Caco-2 (cell line): ENCODE results near the gene ITGB1BP2. TPM values are rescaled to one million over a fixed set of nuclear protein-coding genes. Genes with fewer than 3 reads are reported as not detected.
"Not testable (repeated sequence)": the region's sequence is repeated elsewhere in the genome, so short reads cannot be mapped to it uniquely, and the experiment has no call there.

Source experiments
- BruUV-seq: library from RNA; stranded (reverse); fragments of 400-500 nt; replicated peaks from 2 replicates; lab custom pipeline; 2021; lab: Mats Ljungman, UMichigan
- CTCF ChIA-PET: fragments of 300-600 bp; sonication (Branson Sonifier 250); formaldehyde crosslinking; loops from one replicate; lab custom pipeline; 2022; ENCODE audit warnings: antibody characterized with exemption; lab: Charles Lee
- POLR2A ChIA-PET: fragments of 300-600 bp; sonication (Branson Sonifier 250); formaldehyde crosslinking; loops from one replicate; lab custom pipeline; 2022; ENCODE audit warnings: antibody characterized with exemption; lab: Charles Lee
- DNase-seq, 2 experiments: peaks; one replicate each; pipeline versions ENCODE4 v3.0.0 to v3.0.0-alpha.2; 2020 to 2022
- H3K27me3 ChIP-seq: replicated peaks from 2 replicates; pipeline ENCODE4 v1.6.0; 2011; ENCODE audit warnings: low read length; ENCODE audit not compliant: control insufficient read depth, insufficient read depth
- H3K36me3 ChIP-seq: 2 replicates; pipeline ENCODE4 v1.5.1; 2011; ENCODE audit warnings: low read length; ENCODE audit not compliant: control insufficient read depth, insufficient read depth
- H3K4me1 ChIP-seq: fragments of 250-450 bp; sonication (Bioruptor Pico); 2 replicates; pipeline ENCODE4 v1.5.1; 2020; ENCODE audit warnings: mild to moderate bottlenecking
- H3K4me3 ChIP-seq: 2 replicates; pipeline ENCODE4 v1.5.1; 2011; ENCODE audit warnings: low read depth, mild to moderate bottlenecking, control low read depth, low read length
- H3K9me3 ChIP-seq: fragments of 250-450 bp; sonication (Bioruptor Pico); 2 replicates; pipeline ENCODE4 v1.5.1; 2020; ENCODE audit warnings: mild to moderate bottlenecking, moderate library complexity
- H3K27ac Mint-ChIP-seq: one replicate; pipeline ENCODE4 v1.8.0; 2022; ENCODE audit warnings: mixed read lengths; ENCODE audit not compliant: unreplicated experiment
- H3K27me3 Mint-ChIP-seq: one replicate; pipeline ENCODE4 v1.8.0; 2022; ENCODE audit warnings: mixed read lengths; ENCODE audit not compliant: insufficient read depth, unreplicated experiment
- H3K36me3 Mint-ChIP-seq: one replicate; pipeline ENCODE4 v1.8.0; 2022; ENCODE audit warnings: mild to moderate bottlenecking, mixed read lengths; ENCODE audit not compliant: insufficient read depth, unreplicated experiment
- H3K4me1 Mint-ChIP-seq: one replicate; pipeline ENCODE4 v1.8.0; 2022; ENCODE audit warnings: low read depth, mixed read lengths; ENCODE audit not compliant: unreplicated experiment
- H3K4me3 Mint-ChIP-seq: one replicate; pipeline ENCODE4 v1.8.0; 2022; ENCODE audit warnings: mild to moderate bottlenecking, moderate library complexity, mixed read lengths; ENCODE audit not compliant: unreplicated experiment
- H3K9me3 Mint-ChIP-seq: one replicate; pipeline ENCODE4 v1.8.0; 2022; ENCODE audit warnings: mixed read lengths; ENCODE audit not compliant: unreplicated experiment
- CTCF ChIP-seq, 2 experiments: fragments of 200-600 bp in 1 of 2; IDR thresholded peaks; 1 replicate in 1 of 2; 2 replicates in 1 of 2; pipeline versions ENCODE4 v1.5.1 to v1.8.0; 2011 to 2022; ENCODE audit warnings: antibody characterized with exemption in 1 of 2, control low read depth in 1 of 2, inconsistent platforms in 1 of 2, low read depth in 1 of 2, low read length in 1 of 2, mild to moderate bottlenecking in 1 of 2, moderate library complexity in 1 of 2; ENCODE audit not compliant: insufficient read depth in 1 of 2, severe bottlenecking in 1 of 2, unreplicated experiment in 1 of 2
- intact Hi-C: fragments of 100-400 bp; cut with micrococcal nuclease; formaldehyde crosslinking; loops from one replicate; pipeline ENCODE4 v1.10.0; 2022; ENCODE audit not compliant: unreplicated experiment
- total RNA-seq: library from RNA; stranded (reverse); gene quantifications from 2 replicates; pipeline ENCODE4 v1.2.3, GENCODE V29; 2022

The ITGB1BP2 gene
- total RNA-seq, 1 experiment from 2014 or later: 6.1 TPM

- no peaks in the 10 kb centered on the region for H3K27me3 ChIP-seq
- H3K27me3 Mint-ChIP-seq: no peaks in the 10 kb centered on the region
Measured at GRCh38 chrX:71302461-71303213, 1.1 kb downstream of the ITGB1BP2 start.

GRCh38 chrX:71304561-71304960 is 3.0 kb downstream of the ITGB1BP2 start:
- H3K36me3 ChIP-seq: no peaks in the 10 kb centered on the region; the same call in 1 of the 2 replicates
- DNase-seq: no peak
- CTCF ChIA-PET: no interaction called here
- no peaks in the 10 kb centered on the region for H3K4me1 ChIP-seq
- TF ChIP-seq CTCF (IDR thresholded peaks at IDR 0.05; ENCODE audit: insufficient read depth in 1 of 2, low read depth in 1 of 2, low read length in 1 of 2, severe bottlenecking in 1 of 2, unreplicated experiment in 1 of 2): no peak
- POLR2A ChIA-PET: no interaction called here
- no peak overlapping the region for H3K4me3 ChIP-seq
- H3K27me3 ChIP-seq: no peaks in the 10 kb centered on the region
- Mint-ChIP-seq H3K9me3 (no peaks in the 10 kb centered on the region), H3K27me3 (no peaks in the 10 kb centered on the region), H3K36me3 (peaks cover 37% of the 10 kb centered on the region), H3K4me1 (peaks cover 13% of the 10 kb centered on the region), H3K27ac (no peak overlapping the region), H3K4me3 (no peak overlapping the region)
- intact Hi-C loops: no loop called here
- H3K9me3 ChIP-seq: no peaks in the 10 kb centered on the region
- BruUV-seq: no TSS peak

More at GRCh38 chrX:71302461-71303213, 1.1 kb downstream of the ITGB1BP2 start:
- no peaks in the 10 kb centered on the region; the same call in 1 of the 2 replicates for H3K36me3 ChIP-seq
- no TSS peak for BruUV-seq
- intact Hi-C loops: no loop called here
- no peak for DNase-seq
- CTCF ChIA-PET: no interaction called here
- no peaks in the 10 kb centered on the region for H3K4me1 ChIP-seq
- Mint-ChIP-seq H3K4me3 (no peak overlapping the region), H3K9me3 (no peaks in the 10 kb centered on the region), H3K27ac (no peak overlapping the region), H3K36me3 (peaks cover 55% of the 10 kb centered on the region), H3K4me1 (peaks cover 13% of the 10 kb centered on the region)
- POLR2A ChIA-PET: no interaction called here
- TF ChIP-seq CTCF (IDR thresholded peaks at IDR 0.05; ENCODE audit: insufficient read depth in 1 of 2, low read depth in 1 of 2, low read length in 1 of 2, severe bottlenecking in 1 of 2, unreplicated experiment in 1 of 2): no peak
- H3K9me3 ChIP-seq: no peaks in the 10 kb centered on the region
- H3K4me3 ChIP-seq: no peak overlapping the region

- no peak for DNase-seq
- Histone ChIP-seq H3K4me3 (no peak overlapping the region), H3K9me3 (no peaks in the 10 kb centered on the region), H3K36me3 (no peaks in the 10 kb centered on the region), H3K4me1 (no peaks in the 10 kb centered on the region), H3K27me3 (no peaks in the 10 kb centered on the region)
- no peaks in the 10 kb centered on the region for H3K4me1 Mint-ChIP-seq
- no peak for TF ChIP-seq CTCF (IDR thresholded peaks at IDR 0.05; ENCODE audit: insufficient read depth in 1 of 2, low read depth in 1 of 2, low read length in 1 of 2, severe bottlenecking in 1 of 2, unreplicated experiment in 1 of 2)
- POLR2A ChIA-PET: no interaction called here
- H3K9me3 Mint-ChIP-seq: no peaks in the 10 kb centered on the region
- BruUV-seq: no TSS peak
- H3K4me3 Mint-ChIP-seq: no peak overlapping the region
- H3K36me3 Mint-ChIP-seq: peaks cover 16% of the 10 kb centered on the region
- H3K27me3 Mint-ChIP-seq: no peaks in the 10 kb centered on the region
- CTCF ChIA-PET: no interaction called here
- intact Hi-C loops: no loop called here
- H3K27ac Mint-ChIP-seq: no peak overlapping the region
Measured at GRCh38 chrX:71315917-71316316, 14.4 kb downstream of the ITGB1BP2 start.

- H3K27ac Mint-ChIP-seq, H3K4me3 ChIP-seq, POLR2A ChIA-PET, H3K4me1 Mint-ChIP-seq, H3K27me3 Mint-ChIP-seq, H3K4me1 ChIP-seq, H3K9me3 Mint-ChIP-seq, H3K36me3 Mint-ChIP-seq, CTCF ChIA-PET, H3K4me3 Mint-ChIP-seq, BruUV-seq, intact Hi-C loops, DNase-seq, H3K9me3 ChIP-seq, H3K36me3 ChIP-seq, H3K27me3 ChIP-seq: not testable (repeated sequence)
Measured at GRCh38 chrX:71316959-71317358, 15.4 kb downstream of the ITGB1BP2 start.
